Right atrium auricular region (tissue), 2 donors: ENCODE results near the gene PTPRS. TPM values are rescaled to one million over a fixed set of nuclear protein-coding genes. Genes with fewer than 3 reads are reported as not detected.

ENCODE experiments used
- DNase-seq: peaks from one replicate; pipeline ENCODE4 v3.0.0-alpha.2; 2019; ENCODE audit warnings: low spot score
- H3K27ac ChIP-seq, 2 donors: fragments of 200-600 bp; sonication (generic); 1 replicate in 1 of 2; 2 replicates in 1 of 2; pipeline ENCODE4 v1.5.1; 2016 to 2019
- H3K27me3 ChIP-seq, 2 donors: fragments of 200-600 bp; sonication (generic); one replicate each; pipeline versions ENCODE4 v1.5.1 to v1.6.0; 2017 to 2019
- H3K36me3 ChIP-seq: fragments of 200-600 bp; sonication (generic); one replicate; pipeline ENCODE4 v1.5.1; 2016
- H3K4me1 ChIP-seq, 2 donors: fragments of 200-600 bp; sonication (generic); one replicate each; pipeline versions ENCODE4 v1.5.1 to v1.6.0; 2017 to 2019
- H3K4me3 ChIP-seq, 2 donors: fragments of 200-600 bp; sonication (generic); 1 replicate in 1 of 2; 2 replicates in 1 of 2; pipeline ENCODE4 v1.5.1; 2017 to 2019; ENCODE audit warnings: mild to moderate bottlenecking in 1 of 2, moderate library complexity in 1 of 2
- H3K9me3 ChIP-seq, 2 donors: fragments of 200-600 bp; sonication (generic); one replicate each; pipeline ENCODE4 v1.5.1; 2019
- total RNA-seq, 2 donors: library from RNA; depleted of rRNA; stranded (reverse); fragments of >200 nt; gene quantifications; one replicate each; pipeline ENCODE4 v1.1.0, GENCODE V29; 2016
- TF ChIP-seq, protein P1 (sequence below), 2 donors: fragments of 200-600 bp; sonication (generic); IDR thresholded peaks; one replicate each; pipeline ENCODE4 v1.5.1; 2019; ENCODE audit warnings: antibody characterized with exemption in 2 of 2

PTPRS gene
- total RNA-seq, 2 donors from 2014 or later: 138 to 190 TPM

DNA sequence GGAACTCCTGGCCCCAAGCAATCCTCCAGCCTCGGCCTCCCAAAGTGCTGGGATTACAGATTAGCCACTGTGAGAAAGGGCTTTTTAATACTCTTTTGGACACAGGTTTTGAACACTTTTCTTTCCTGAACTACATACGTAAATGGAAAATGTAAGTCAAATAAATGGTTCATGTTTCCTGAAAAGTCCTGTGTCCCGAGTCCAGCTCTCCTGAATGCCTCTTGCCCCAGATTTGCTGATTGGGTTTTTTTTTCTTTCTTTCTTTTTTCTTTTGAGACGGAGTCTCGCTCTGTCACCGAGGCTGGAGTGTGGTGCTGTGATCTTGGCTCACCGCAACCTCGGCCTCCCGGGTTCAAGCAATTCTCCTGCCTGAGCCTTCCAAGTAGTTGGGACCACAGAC, 24.5 kb downstream of the PTPRS start:
- H3K36me3 ChIP-seq: no peaks in the 10 kb centered on the region
- no peak overlapping the region for H3K27ac ChIP-seq
- H3K27me3 ChIP-seq: no peaks in the 10 kb centered on the region
- H3K4me1 ChIP-seq: no peaks in the 10 kb centered on the region
- no peaks in the 10 kb centered on the region for H3K9me3 ChIP-seq
- no peak overlapping the region for H3K4me3 ChIP-seq
- TF ChIP-seq, protein P1, sequence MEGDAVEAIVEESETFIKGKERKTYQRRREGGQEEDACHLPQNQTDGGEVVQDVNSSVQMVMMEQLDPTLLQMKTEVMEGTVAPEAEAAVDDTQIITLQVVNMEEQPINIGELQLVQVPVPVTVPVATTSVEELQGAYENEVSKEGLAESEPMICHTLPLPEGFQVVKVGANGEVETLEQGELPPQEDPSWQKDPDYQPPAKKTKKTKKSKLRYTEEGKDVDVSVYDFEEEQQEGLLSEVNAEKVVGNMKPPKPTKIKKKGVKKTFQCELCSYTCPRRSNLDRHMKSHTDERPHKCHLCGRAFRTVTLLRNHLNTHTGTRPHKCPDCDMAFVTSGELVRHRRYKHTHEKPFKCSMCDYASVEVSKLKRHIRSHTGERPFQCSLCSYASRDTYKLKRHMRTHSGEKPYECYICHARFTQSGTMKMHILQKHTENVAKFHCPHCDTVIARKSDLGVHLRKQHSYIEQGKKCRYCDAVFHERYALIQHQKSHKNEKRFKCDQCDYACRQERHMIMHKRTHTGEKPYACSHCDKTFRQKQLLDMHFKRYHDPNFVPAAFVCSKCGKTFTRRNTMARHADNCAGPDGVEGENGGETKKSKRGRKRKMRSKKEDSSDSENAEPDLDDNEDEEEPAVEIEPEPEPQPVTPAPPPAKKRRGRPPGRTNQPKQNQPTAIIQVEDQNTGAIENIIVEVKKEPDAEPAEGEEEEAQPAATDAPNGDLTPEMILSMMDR (IDR thresholded peaks at IDR 0.05): no peak
- DNase-seq: no peak

DNA sequence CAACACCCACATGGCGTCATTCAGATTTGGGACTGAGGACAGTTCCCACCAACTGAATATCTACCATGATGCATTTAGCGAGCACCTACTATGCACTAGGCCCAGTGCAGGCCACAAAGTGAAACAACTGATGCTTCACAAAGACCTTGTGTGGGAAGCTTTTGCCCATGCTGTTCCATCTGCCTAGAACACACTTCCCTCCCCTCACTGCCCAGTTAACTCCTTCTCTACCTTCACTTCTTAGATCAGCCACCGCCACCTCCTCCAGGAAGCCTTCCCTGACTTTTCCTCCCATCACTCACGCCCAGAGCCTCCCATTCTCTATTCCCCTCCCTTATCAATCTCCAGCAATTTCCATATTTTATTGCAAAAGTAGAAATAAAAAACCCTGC, 25.7 kb downstream of the PTPRS start:
- Histone ChIP-seq H3K4me3 (no peak overlapping the region), H3K4me1 (no peaks in the 10 kb centered on the region), H3K27me3 (no peaks in the 10 kb centered on the region), H3K9me3 (no peaks in the 10 kb centered on the region), H3K36me3 (no peaks in the 10 kb centered on the region), H3K27ac (no peak overlapping the region)
- no peak for DNase-seq
- TF ChIP-seq, protein P1 (IDR thresholded peaks at IDR 0.05): no peak

DNA sequence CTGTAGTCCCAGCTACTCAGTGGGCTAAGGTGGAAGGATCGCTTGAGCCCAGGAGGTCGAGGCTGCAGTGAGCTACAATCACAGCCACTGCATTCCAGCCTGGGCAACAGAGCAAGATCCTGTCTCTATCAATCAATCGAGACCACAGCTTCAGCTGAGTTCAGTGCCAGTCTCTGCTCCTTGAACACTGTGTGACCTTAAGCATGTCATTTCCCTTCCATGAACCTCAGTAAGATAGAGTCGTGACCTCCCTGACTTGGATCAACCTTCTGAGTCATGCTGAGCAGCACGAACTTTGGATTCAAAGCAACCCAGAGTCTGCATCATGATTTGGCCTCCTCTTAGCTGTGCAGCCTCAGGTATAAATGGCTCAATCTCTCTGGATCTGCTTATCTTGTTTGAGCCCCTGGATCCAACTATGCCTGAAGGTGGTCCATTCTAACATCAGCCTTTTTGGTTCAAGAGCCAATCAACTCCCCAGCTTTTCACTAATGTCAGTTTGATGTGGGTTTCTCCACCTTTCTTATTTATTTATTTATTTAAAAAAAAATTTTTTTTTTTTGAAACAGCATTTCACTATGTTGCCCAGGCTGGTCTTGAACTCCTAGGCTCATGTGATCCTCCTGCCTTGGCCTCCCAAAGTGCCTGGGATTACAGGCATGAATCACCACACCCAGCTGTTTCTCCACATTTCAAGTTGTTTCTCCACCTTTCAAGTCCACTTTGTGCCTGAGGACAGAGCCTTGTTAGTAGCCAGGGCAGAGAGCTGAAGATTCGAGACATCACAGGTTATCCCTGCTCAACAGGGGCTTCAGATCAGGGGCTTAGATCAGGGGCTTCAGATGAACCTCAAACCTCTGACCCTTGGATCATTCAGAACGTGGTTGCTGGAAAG, 26.4 kb downstream of the PTPRS start:
- no peaks in the 10 kb centered on the region for H3K36me3 ChIP-seq
- no peak overlapping the region for H3K4me3 ChIP-seq
- no peak overlapping the region for H3K27ac ChIP-seq
- H3K27me3 ChIP-seq: no peaks in the 10 kb centered on the region
- no peak for DNase-seq
- H3K4me1 ChIP-seq: no peaks in the 10 kb centered on the region
- TF ChIP-seq, protein P1 (IDR thresholded peaks at IDR 0.05): no peak
- no peaks in the 10 kb centered on the region for H3K9me3 ChIP-seq

DNA sequence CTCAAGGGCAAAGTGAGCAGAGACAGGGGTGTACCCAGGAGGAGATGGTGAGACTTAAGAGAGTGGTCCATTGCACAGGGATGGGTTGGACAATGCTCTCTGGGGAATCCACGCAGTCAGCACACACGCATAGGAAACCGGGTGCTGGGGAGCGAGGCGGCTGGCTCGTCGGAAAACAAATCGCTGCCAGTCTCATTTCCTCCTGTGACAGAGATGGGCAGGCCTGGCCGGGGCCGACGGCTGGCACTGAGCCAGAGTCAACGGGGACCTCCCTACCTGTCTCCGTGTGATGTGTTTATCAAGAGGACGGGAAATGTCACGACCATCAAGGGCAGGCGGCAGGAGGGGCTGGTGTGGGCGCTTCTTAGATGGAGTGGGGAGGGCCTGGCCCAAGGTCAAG, 27.3 kb downstream of the PTPRS start:
- no peak for DNase-seq
- H3K27ac ChIP-seq: no peak overlapping the region
- TF ChIP-seq, protein P1 (IDR thresholded peaks at IDR 0.05): no peak
- H3K4me1 ChIP-seq: no peaks in the 10 kb centered on the region
- no peaks in the 10 kb centered on the region for H3K27me3 ChIP-seq
- H3K9me3 ChIP-seq: no peaks in the 10 kb centered on the region
- no peak overlapping the region for H3K4me3 ChIP-seq
- H3K36me3 ChIP-seq: no peaks in the 10 kb centered on the region

DNA sequence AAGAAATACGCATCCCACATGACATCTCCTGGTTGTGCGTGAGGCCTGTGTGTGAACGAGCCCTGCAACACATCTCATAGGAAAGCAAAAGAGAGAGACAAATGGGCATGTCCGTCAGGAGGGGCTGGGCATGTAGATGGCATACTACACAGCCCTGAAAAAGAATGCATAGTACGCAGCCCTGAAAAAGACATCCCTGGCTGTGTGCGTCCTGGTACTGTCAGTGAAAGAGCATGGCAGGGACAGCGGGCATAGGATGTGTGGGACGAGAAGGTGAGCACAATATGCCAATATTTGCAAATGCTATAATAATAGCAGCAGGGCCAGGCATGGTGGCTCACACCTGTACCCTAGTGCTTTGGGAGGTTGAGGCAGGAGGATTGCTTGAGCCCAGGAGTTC, 28.6 kb downstream of the PTPRS start:
- no peak for DNase-seq
- no peak overlapping the region for H3K4me3 ChIP-seq
- H3K27ac ChIP-seq: no peak overlapping the region
- H3K27me3 ChIP-seq: no peaks in the 10 kb centered on the region
- H3K4me1 ChIP-seq: no peaks in the 10 kb centered on the region
- TF ChIP-seq, protein P1 (IDR thresholded peaks at IDR 0.05): no peak
- H3K36me3 ChIP-seq: no peaks in the 10 kb centered on the region
- H3K9me3 ChIP-seq: no peaks in the 10 kb centered on the region
